Hepatocyte (in vitro differentiated cells): ENCODE measurements around the gene SPDYE2B.
"Not testable (repeated sequence)": the region's sequence is repeated elsewhere in the genome, so short reads cannot be mapped to it uniquely, and the experiment has no call there.

Source experiments
- CTCF ChIP-seq: fragments of 200-600 bp; sonication (generic); IDR thresholded peaks from 2 replicates; pipeline ENCODE4 v1.5.1; 2016; ENCODE audit warnings: antibody characterized with exemption, mild to moderate bottlenecking; ENCODE audit not compliant: poor library complexity
- EZH2phosphoT487 ChIP-seq: fragments of 200-600 bp; sonication (generic); IDR thresholded peaks from one replicate; pipeline ENCODE4 v1.6.1; 2018; ENCODE audit warnings: antibody characterized with exemption, mild to moderate bottlenecking, low read depth, moderate library complexity; ENCODE audit not compliant: unreplicated experiment, severe bottlenecking

- TF ChIP-seq EZH2phosphoT487, CTCF: not testable (repeated sequence)
Observed at GRCh38 chr7:102664765-102665164, 14.6 kb downstream of the SPDYE2B start.
